GM19240 (cell line): ENCODE data around the gene ATP1A4.
"Not testable (repeated sequence)": the region's sequence is repeated elsewhere in the genome, so short reads cannot be mapped to it uniquely, and the experiment has no call there.

Source experiments
- DNase-seq: peaks from one replicate; pipeline ENCODE4 v3.0.0; 2011; ENCODE audit warnings: low spot score; ENCODE audit not compliant: insufficient read length

Gene ATP1A4

GRCh38 chr1:160123726-160124125, 27.7 kb upstream of the ATP1A4 start:
- no peak for DNase-seq

GRCh38 chr1:160124705-160125478, 26.5 kb upstream of the ATP1A4 start:
- no peak for DNase-seq

- DNase-seq, result no peak
These were observed 25.7 kb upstream of the ATP1A4 start for GRCh38 chr1:160125746-160126145.

- not testable (repeated sequence) for DNase-seq
These were observed 25.1 kb upstream of the ATP1A4 start for GRCh38 chr1:160126342-160126741.

- DNase-seq, result no peak
These were observed 24.0 kb upstream of the ATP1A4 start for GRCh38 chr1:160127381-160127780.

GRCh38 chr1:160127865-160128523, 23.4 kb upstream of the ATP1A4 start:
- DNase-seq, result no peak

GRCh38 chr1:160128636-160129035, 22.8 kb upstream of the ATP1A4 start:
- DNase-seq, result no peak

GRCh38 chr1:160129046-160129445, 22.4 kb upstream of the ATP1A4 start:
- no peak for DNase-seq

- DNase-seq, result no peak
These were observed 21.8 kb upstream of the ATP1A4 start for GRCh38 chr1:160129558-160129957.

- DNase-seq, result no peak
These were observed 21.4 kb upstream of the ATP1A4 start for GRCh38 chr1:160129966-160130365.

- DNase-seq, result no peak
These were observed 20.9 kb upstream of the ATP1A4 start for GRCh38 chr1:160130486-160130885.

- no peak for DNase-seq
These were observed 20.5 kb upstream of the ATP1A4 start for GRCh38 chr1:160130939-160131338.

GRCh38 chr1:160131803-160132565, 19.4 kb upstream of the ATP1A4 start:
- no peak for DNase-seq

GRCh38 chr1:160133990-160134770, 17.2 kb upstream of the ATP1A4 start:
- DNase-seq, result no peak

GRCh38 chr1:160134791-160135572, 16.4 kb upstream of the ATP1A4 start:
- DNase-seq, result no peak

- no peak for DNase-seq
These were observed 15.1 kb upstream of the ATP1A4 start for GRCh38 chr1:160136121-160136925.

- DNase-seq, result no peak
These were observed 14.5 kb upstream of the ATP1A4 start for GRCh38 chr1:160136926-160137200.

- DNase-seq, result no peak
These were observed 14.1 kb upstream of the ATP1A4 start for GRCh38 chr1:160137216-160137862.

- DNase-seq, result no peak
These were observed 11.6 kb upstream of the ATP1A4 start for GRCh38 chr1:160139840-160140239.

GRCh38 chr1:160143695-160144094, 7.7 kb upstream of the ATP1A4 start:
- DNase-seq, result no peak
